HUES64 (cell line): Measurements from ENCODE around the gene PTPRN2.
"Not testable (repeated sequence)": the region's sequence is repeated elsewhere in the genome, so short reads cannot be mapped to it uniquely, and the experiment has no call there.

Source experiments
- H3K27ac ChIP-seq: 2 replicates; pipeline ENCODE4 v1.7.0; 2013; ENCODE audit warnings: low read depth, low read length, inconsistent platforms
- H3K27me3 ChIP-seq: 2 replicates; pipeline ENCODE4 v1.6.1; 2013; ENCODE audit warnings: mild to moderate bottlenecking, low read length; ENCODE audit not compliant: insufficient read depth
- H3K36me3 ChIP-seq: 2 replicates; pipeline ENCODE4 v1.6.1; 2013; ENCODE audit warnings: mild to moderate bottlenecking, low read length; ENCODE audit not compliant: insufficient read depth
- H3K4me1 ChIP-seq: 2 replicates; pipeline ENCODE4 v1.6.1; 2013; ENCODE audit warnings: mild to moderate bottlenecking, low read length, moderate library complexity; ENCODE audit not compliant: insufficient read depth
- H3K4me3 ChIP-seq: 2 replicates; pipeline ENCODE4 v1.5.1; 2013; ENCODE audit warnings: mild to moderate bottlenecking, low read length, moderate library complexity
- H3K9ac ChIP-seq: 2 replicates; pipeline ENCODE4 v1.6.1; 2013; ENCODE audit warnings: mild to moderate bottlenecking, low read depth, low read length
- H3K9me3 ChIP-seq: 2 replicates; pipeline ENCODE4 v1.6.1; 2013; ENCODE audit warnings: low read depth, low read length; ENCODE audit not compliant: insufficient read depth
- WGBS: fragments of 150-250, 120-280 bp; methylation state at CpG from one replicate; pipeline ENCODE4 v1.1.7; 2013; ENCODE audit warnings: missing lambda C conversion rate; 5-methylcytosine and 5-hydroxymethylcytosine counted together

PTPRN2 gene

DNA sequence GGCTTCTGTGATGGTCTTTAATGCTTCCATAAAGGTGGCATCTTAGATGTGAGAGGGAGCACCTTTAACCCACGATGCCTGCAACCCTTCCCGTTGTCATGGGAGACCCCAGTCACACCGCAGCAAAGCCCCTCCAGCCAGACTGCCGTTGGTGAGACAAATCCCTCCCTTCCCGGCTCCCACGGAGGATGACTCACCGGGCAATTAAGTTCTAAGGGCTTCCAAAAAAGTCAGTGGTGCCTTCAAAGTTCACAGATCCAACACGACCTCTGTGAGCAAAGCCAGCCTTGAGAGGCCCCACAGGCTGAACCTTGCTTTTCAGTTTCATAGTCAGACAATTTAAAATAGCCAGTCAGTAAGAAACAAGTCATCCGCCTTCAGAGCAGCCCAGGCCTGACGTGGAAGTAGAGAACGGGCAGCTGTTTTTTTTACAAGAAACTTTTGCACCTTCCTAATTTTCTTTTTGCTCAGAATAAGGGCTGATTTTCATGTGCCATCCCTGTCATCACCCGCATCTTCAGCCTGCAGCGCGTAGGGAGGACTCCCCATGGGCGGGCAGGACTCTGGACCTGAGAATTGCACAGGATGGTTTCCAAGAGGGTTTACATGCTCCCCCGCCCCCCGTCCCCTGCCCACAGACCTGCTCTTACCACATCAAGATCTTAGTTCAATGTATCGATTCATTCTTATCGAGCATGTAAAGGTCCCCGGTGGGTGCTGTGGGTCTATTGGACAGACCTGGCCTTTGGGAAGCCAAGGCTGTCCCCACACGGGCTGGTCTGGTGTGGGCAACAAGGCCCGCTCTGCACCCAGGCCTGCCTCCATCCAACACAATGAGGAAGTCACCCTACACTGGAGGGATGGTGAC, 916.9 kb downstream of the PTPRN2 start:
- no peak overlapping the region for H3K27ac ChIP-seq
- H3K4me1 ChIP-seq: no peaks in the 10 kb centered on the region
- no peak overlapping the region for H3K4me3 ChIP-seq

GRCh38 chr7:157669768-157670351, 917.8 kb downstream of the PTPRN2 start:
- Histone ChIP-seq H3K9me3 (peaks cover 84% of the 10 kb centered on the region), H3K9ac (no peak overlapping the region), H3K27ac (no peak overlapping the region), H3K4me1 (no peaks in the 10 kb centered on the region), H3K27me3 (no peaks in the 10 kb centered on the region), H3K4me3 (no peak overlapping the region), H3K36me3 (no peaks in the 10 kb centered on the region)
- WGBS: 89% methylated on average over 33 of the region's 33 CpGs

More for the DNA sequence above, 916.9 kb downstream of the PTPRN2 start:
- Histone ChIP-seq H3K9ac (no peak overlapping the region), H3K9me3 (peaks cover 86% of the 10 kb centered on the region), H3K27me3 (no peaks in the 10 kb centered on the region), H3K36me3 (no peaks in the 10 kb centered on the region)
- 81% methylated on average over 22 of the region's 22 CpGs for whole genome bisulfite sequencing

- Histone ChIP-seq H3K27me3 (no peaks in the 10 kb centered on the region), H3K4me1 (no peaks in the 10 kb centered on the region), H3K9me3 (peaks cover 83% of the 10 kb centered on the region), H3K4me3 (no peak overlapping the region), H3K36me3 (no peaks in the 10 kb centered on the region), H3K9ac (no peak overlapping the region), H3K27ac (no peak overlapping the region)
- 82% methylated on average over 32 of the region's 33 CpGs for WGBS
Measured at GRCh38 chr7:157668884-157669767, 918.5 kb downstream of the PTPRN2 start.

- no peak overlapping the region for H3K4me3 ChIP-seq
- H3K9ac ChIP-seq: no peak overlapping the region
- whole genome bisulfite sequencing: 85% methylated on average over 22 of the region's 22 CpGs
Measured at GRCh38 chr7:157668221-157668883, 919.3 kb downstream of the PTPRN2 start.

DNA sequence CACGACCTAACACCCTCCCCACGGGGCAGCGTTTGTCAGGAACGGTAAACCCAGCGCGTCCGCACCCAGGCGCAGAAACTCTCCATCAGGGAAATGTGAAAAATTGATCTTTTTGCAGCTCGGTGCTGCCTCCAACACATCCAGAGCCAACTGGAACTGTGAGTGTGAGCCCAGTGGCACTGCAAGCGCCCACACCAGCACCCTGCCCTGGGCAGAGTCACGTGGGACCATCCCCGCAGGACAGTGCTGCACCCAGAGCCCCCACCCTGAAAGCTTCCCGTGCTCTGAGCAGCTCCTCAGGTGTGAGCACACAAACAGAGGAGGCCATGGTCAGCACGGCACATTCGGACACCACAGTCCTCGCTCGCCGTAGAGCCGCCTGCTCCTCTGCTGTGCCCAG, 919.9 kb downstream of the PTPRN2 start:
- no peaks in the 10 kb centered on the region for H3K27me3 ChIP-seq
- 80% methylated on average over 19 of the region's 19 CpGs for WGBS
- no peak overlapping the region for H3K9ac ChIP-seq
- no peak overlapping the region for H3K27ac ChIP-seq
- no peak overlapping the region for H3K4me3 ChIP-seq
- peaks cover 86% of the 10 kb centered on the region for H3K9me3 ChIP-seq
- no peaks in the 10 kb centered on the region for H3K4me1 ChIP-seq
- no peaks in the 10 kb centered on the region for H3K36me3 ChIP-seq

More at GRCh38 chr7:157668221-157668883, 919.3 kb downstream of the PTPRN2 start:
- no peak overlapping the region for H3K27ac ChIP-seq
- peaks cover 85% of the 10 kb centered on the region for H3K9me3 ChIP-seq
- no peaks in the 10 kb centered on the region for H3K4me1 ChIP-seq
- H3K27me3 ChIP-seq: no peaks in the 10 kb centered on the region
- no peaks in the 10 kb centered on the region for H3K36me3 ChIP-seq

DNA sequence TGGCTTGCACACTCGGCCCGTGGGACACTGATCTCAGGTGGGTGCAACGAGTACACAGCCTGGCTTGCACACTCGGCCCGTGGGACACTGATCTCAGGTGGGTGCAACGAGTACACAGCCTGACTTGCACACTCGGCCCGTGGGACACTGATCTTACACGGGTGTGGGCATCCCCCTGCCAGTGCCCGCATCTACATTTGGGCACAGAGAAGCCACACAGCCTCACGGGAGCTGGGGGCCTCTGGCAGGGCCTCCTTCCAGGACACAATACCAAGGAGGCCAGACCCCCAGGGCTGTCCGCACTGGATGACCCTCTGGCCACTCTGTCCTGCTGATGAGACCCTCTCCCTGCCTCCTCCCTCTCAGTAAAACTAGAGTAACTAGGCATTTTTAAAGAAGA, 920.4 kb downstream of the PTPRN2 start:
- no peaks in the 10 kb centered on the region for H3K27me3 ChIP-seq
- H3K36me3 ChIP-seq: no peaks in the 10 kb centered on the region
- 89% methylated on average over 12 of the region's 12 CpGs for WGBS
- no peak overlapping the region for H3K27ac ChIP-seq
- no peak overlapping the region for H3K4me3 ChIP-seq
- H3K9ac ChIP-seq: no peak overlapping the region
- peaks cover 86% of the 10 kb centered on the region for H3K9me3 ChIP-seq
- no peaks in the 10 kb centered on the region for H3K4me1 ChIP-seq

DNA sequence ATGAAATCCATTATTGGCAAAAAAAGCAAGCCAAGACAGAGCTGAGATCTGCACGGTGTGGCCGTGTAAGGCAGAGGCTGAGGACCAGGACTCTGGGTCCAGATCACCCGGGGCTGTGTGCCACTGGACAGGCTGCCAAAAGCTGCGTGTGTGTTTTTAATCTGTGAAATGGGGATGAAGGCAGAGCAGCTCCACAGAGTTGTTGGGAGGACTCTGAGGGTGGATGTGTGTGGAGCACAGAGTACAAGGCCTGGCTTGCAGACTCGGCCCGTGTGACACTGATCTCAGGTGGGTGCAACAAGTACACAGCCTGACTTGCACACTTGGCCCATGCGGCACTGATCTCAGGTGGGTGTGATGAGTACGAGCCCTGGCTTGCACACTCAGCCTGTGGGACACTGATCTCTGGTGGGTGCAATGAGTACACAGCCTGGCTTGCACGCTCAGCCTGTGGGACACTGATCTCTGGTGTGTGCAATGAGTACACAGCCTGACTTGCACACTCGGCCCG, 921.0 kb downstream of the PTPRN2 start:
- no peaks in the 10 kb centered on the region for H3K4me1 ChIP-seq

DNA sequence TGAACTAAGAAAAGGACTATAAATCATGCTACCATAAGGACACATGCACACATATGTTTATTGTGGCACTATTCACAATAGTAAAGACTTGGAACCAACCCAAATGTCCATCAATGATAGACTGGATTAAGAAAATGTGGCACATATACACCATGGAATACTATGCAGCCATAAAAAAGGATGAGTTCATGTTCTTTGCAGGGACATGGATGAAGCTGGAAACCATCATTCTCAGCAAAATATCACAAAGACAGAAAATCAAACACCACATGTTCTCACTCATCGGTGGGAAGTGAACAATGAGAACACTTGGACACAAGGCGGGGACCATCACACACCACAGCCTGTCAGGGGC, 922.0 kb downstream of the PTPRN2 start:
- H3K9ac ChIP-seq, H3K4me1 ChIP-seq, H3K27ac ChIP-seq, H3K27me3 ChIP-seq, H3K36me3 ChIP-seq, H3K4me3 ChIP-seq: not testable (repeated sequence)
- H3K9me3 ChIP-seq: peaks cover 88% of the 10 kb centered on the region
- WGBS: 94% methylated on average over 2 of the region's 2 CpGs

More for the DNA sequence above, 921.0 kb downstream of the PTPRN2 start:
- H3K27ac ChIP-seq: no peak overlapping the region
- H3K4me3 ChIP-seq: no peak overlapping the region
- no peak overlapping the region for H3K9ac ChIP-seq
- H3K27me3 ChIP-seq: no peaks in the 10 kb centered on the region
- no peaks in the 10 kb centered on the region for H3K36me3 ChIP-seq
- WGBS: 83% methylated on average over 9 of the region's 11 CpGs
- H3K9me3 ChIP-seq: peaks cover 86% of the 10 kb centered on the region

DNA sequence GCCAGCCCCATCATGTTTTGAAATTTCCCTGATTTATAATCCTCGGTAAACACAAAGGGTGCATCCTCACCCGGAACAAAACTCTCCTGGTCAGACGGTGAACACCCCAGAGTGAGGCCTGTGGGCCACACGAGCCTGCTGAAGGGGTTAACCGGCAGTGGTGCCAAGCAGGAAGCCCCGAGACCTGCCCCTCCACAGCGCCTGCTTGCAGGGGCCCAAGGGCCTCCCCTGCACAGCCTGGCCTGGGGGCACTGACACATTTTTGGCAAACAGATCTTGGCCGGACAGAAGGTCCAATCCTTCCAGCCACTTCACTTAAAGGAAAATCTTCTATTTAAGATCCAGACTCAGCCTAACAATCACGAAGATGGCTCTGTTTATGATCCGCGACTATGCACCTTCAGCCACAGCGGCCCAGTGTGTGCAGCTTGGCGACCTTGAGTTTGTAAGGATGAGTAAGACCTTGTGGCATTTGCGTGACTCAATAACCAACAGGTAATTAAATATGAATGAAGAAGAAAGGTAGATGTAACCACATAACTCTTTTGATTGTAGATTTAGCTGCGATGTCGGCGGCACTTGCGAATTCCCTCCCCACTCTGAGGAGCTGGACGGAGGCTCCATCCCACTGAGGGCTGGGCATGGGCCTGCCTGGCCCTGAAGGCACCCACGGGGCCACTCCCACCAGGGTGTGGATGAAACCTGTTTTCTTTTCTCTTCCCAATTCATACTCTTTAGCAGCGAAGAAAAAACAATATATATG, 922.6 kb downstream of the PTPRN2 start:
- Histone ChIP-seq H3K4me3 (no peak overlapping the region), H3K27me3 (no peaks in the 10 kb centered on the region), H3K9me3 (peaks cover 88% of the 10 kb centered on the region), H3K9ac (no peak overlapping the region), H3K36me3 (no peaks in the 10 kb centered on the region), H3K27ac (no peak overlapping the region), H3K4me1 (no peaks in the 10 kb centered on the region)
- 79% methylated on average over 20 of the region's 21 CpGs for WGBS

GRCh38 chr7:157664034-157664433, 923.6 kb downstream of the PTPRN2 start:
- no peaks in the 10 kb centered on the region for H3K4me1 ChIP-seq
- 74% methylated on average over 14 of the region's 14 CpGs for WGBS
- no peak overlapping the region for H3K9ac ChIP-seq
- H3K4me3 ChIP-seq: no peak overlapping the region
- H3K9me3 ChIP-seq: peaks cover 83% of the 10 kb centered on the region
- no peaks in the 10 kb centered on the region for H3K27me3 ChIP-seq
- no peak overlapping the region for H3K27ac ChIP-seq
- no peaks in the 10 kb centered on the region for H3K36me3 ChIP-seq
